Mesenchymal stem cell (in vitro differentiated cells and primary cell): Measurements from ENCODE around the gene TDP1.

ENCODE experiments used
- DNase-seq: peaks from one replicate; pipeline ENCODE4 v3.0.0-alpha.2; 2013
- H2AFZ ChIP-seq: one replicate; pipeline ENCODE4 v1.6.1; 2013; ENCODE audit warnings: low read depth, mild to moderate bottlenecking, control low read depth, inconsistent platforms, low read length, moderate library complexity
- H2AK5ac ChIP-seq: 2 replicates; pipeline ENCODE4 v1.6.1; 2013; ENCODE audit warnings: low read length, moderate library complexity, mild to moderate bottlenecking, inconsistent platforms; ENCODE audit not compliant: severe bottlenecking
- H2BK120ac ChIP-seq: one replicate; pipeline ENCODE4 v1.6.1; 2013; ENCODE audit warnings: low read depth, mild to moderate bottlenecking, inconsistent platforms, low read length, moderate library complexity
- H2BK12ac ChIP-seq, 2 experiments: one replicate each; pipeline ENCODE4 v1.6.1; 2013; ENCODE audit warnings: inconsistent platforms in 2 of 2, low read length in 2 of 2, mild to moderate bottlenecking in 2 of 2, moderate library complexity in 2 of 2, control low read depth in 1 of 2
- H2BK15ac ChIP-seq: one replicate; pipeline ENCODE4 v1.6.1; 2013; ENCODE audit warnings: mild to moderate bottlenecking, low read depth, inconsistent platforms; ENCODE audit not compliant: poor library complexity, severe bottlenecking
- H2BK5ac ChIP-seq: 2 replicates; pipeline ENCODE4 v1.6.1; 2013; ENCODE audit warnings: low read depth, mild to moderate bottlenecking, low read length, control low read depth, inconsistent platforms; ENCODE audit not compliant: poor library complexity, severe bottlenecking
- H3K14ac ChIP-seq, 2 experiments: one replicate each; pipeline ENCODE4 v1.6.1; 2013; ENCODE audit warnings: inconsistent platforms in 2 of 2, low read length in 2 of 2, control low read depth in 1 of 2, mild to moderate bottlenecking in 1 of 2, moderate library complexity in 1 of 2
- H3K18ac ChIP-seq, 2 experiments: one replicate each; pipeline ENCODE4 v1.6.1; 2013; ENCODE audit warnings: inconsistent platforms in 2 of 2, low read length in 2 of 2, control low read depth in 1 of 2, low read depth in 1 of 2, mild to moderate bottlenecking in 1 of 2
- H3K23ac ChIP-seq, 2 experiments: one replicate each; pipeline ENCODE4 v1.6.1; 2013; ENCODE audit warnings: inconsistent platforms in 2 of 2, low read length in 2 of 2, mild to moderate bottlenecking in 2 of 2, moderate library complexity in 2 of 2, control low read depth in 1 of 2
- H3K27ac ChIP-seq: 2 replicates; pipeline ENCODE4 v1.5.1; 2013; ENCODE audit warnings: mild to moderate bottlenecking, moderate library complexity, low read length, control low read depth, inconsistent platforms; ENCODE audit not compliant: poor library complexity, severe bottlenecking
- H3K27me3 ChIP-seq, 2 experiments: 2 replicates each; pipeline versions ENCODE4 v1.6.1 to v1.7.0; 2013; ENCODE audit warnings: low read length in 2 of 2, mild to moderate bottlenecking in 2 of 2, moderate library complexity in 2 of 2, control low read depth in 1 of 2, inconsistent platforms in 1 of 2; ENCODE audit not compliant: control insufficient read depth in 1 of 2, insufficient read depth in 1 of 2
- H3K36me3 ChIP-seq, 2 experiments: 2 replicates each; pipeline versions ENCODE4 v1.6.1 to v1.7.0; 2013; ENCODE audit warnings: low read length in 2 of 2, control low read depth in 1 of 2, inconsistent platforms in 1 of 2, low read depth in 1 of 2, mild to moderate bottlenecking in 1 of 2; ENCODE audit not compliant: insufficient read depth in 2 of 2, control insufficient read depth in 1 of 2
- H3K4ac ChIP-seq, 2 experiments: one replicate each; pipeline ENCODE4 v1.6.1; 2013; ENCODE audit warnings: inconsistent platforms in 2 of 2, low read length in 2 of 2, mild to moderate bottlenecking in 2 of 2, moderate library complexity in 2 of 2, control low read depth in 1 of 2, low read depth in 1 of 2
- H3K4me1 ChIP-seq: 2 replicates; pipeline ENCODE4 v1.6.1; 2013; ENCODE audit warnings: low read depth, low read length, control low read depth; ENCODE audit not compliant: control insufficient read depth, insufficient read depth
- H3K4me2 ChIP-seq: 2 replicates; pipeline ENCODE4 v1.6.1; 2013; ENCODE audit warnings: low read length, mild to moderate bottlenecking, inconsistent platforms; ENCODE audit not compliant: poor library complexity, severe bottlenecking
- H3K4me3 ChIP-seq, 2 experiments: 2 replicates each; pipeline versions ENCODE4 v1.5.1 to v1.7.0; 2013; ENCODE audit warnings: low read length in 2 of 2, mild to moderate bottlenecking in 2 of 2, control low read depth in 1 of 2, low read depth in 1 of 2; ENCODE audit not compliant: insufficient read depth in 1 of 2
- H3K79me1 ChIP-seq: replicated peaks from 2 replicates; pipeline ENCODE4 v1.6.1; 2013; ENCODE audit warnings: mild to moderate bottlenecking, control low read depth, low read length, inconsistent platforms; ENCODE audit not compliant: poor library complexity, severe bottlenecking
- H3K9ac ChIP-seq: 2 replicates; pipeline ENCODE4 v1.7.0; 2013; ENCODE audit warnings: mild to moderate bottlenecking, low read length, moderate library complexity
- H3K9me3 ChIP-seq: 2 replicates; pipeline ENCODE4 v1.7.0; 2013; ENCODE audit warnings: mild to moderate bottlenecking, low read length; ENCODE audit not compliant: control insufficient read depth
- H4K8ac ChIP-seq: one replicate; pipeline ENCODE4 v1.6.1; 2013; ENCODE audit warnings: inconsistent platforms, mild to moderate bottlenecking, low read length, moderate library complexity
- H4K91ac ChIP-seq: one replicate; pipeline ENCODE4 v1.6.1; 2013; ENCODE audit warnings: mild to moderate bottlenecking, low read length, inconsistent platforms
- WGBS: methylation state at CpG from one replicate; pipeline ENCODE4 v1.1.7; 2013; ENCODE audit warnings: mixed read lengths; 5-methylcytosine and 5-hydroxymethylcytosine counted together

Gene TDP1

GRCh38 chr14:90091393-90091792 lies 135.7 kb downstream of the TDP1 start:
- H3K4me3 ChIP-seq, result no peak overlapping the region
- DNase-seq, result no peak
- H2BK5ac ChIP-seq, result no peak overlapping the region
- H3K27ac ChIP-seq, result no peak overlapping the region
- H4K91ac ChIP-seq, result no peak overlapping the region
- no peak overlapping the region for H4K8ac ChIP-seq
- H2BK12ac ChIP-seq, result no peak overlapping the region
- H3K4me1 ChIP-seq, result no peaks in the 10 kb centered on the region
- no peak overlapping the region for H3K4me2 ChIP-seq
- 39% methylated on average over 1 of the region's 1 CpG for WGBS
- H3K9me3 ChIP-seq, result no peaks in the 10 kb centered on the region
- no peaks in the 10 kb centered on the region for H3K79me1 ChIP-seq
- no peak overlapping the region for H3K23ac ChIP-seq
- no peak overlapping the region for H3K9ac ChIP-seq
- peaks cover 0 to 3% of the 10 kb centered on the region in 2 experiments for H3K27me3 ChIP-seq
- H2AFZ ChIP-seq, result no peak overlapping the region
- H2BK15ac ChIP-seq, result no peak overlapping the region
- H3K4ac ChIP-seq, result no peak overlapping the region
- no peaks in the 10 kb centered on the region for H3K36me3 ChIP-seq
- no peak overlapping the region for H2BK120ac ChIP-seq
- no peak overlapping the region for H3K18ac ChIP-seq
- H2AK5ac ChIP-seq, result no peak overlapping the region
- H3K14ac ChIP-seq, result no peak overlapping the region

- no peak overlapping the region for H3K4me2 ChIP-seq
- H3K27me3 ChIP-seq, result peaks cover 0 to 11% of the 10 kb centered on the region in 2 experiments
- no peaks in the 10 kb centered on the region for H3K4me1 ChIP-seq
- no peaks in the 10 kb centered on the region for H3K79me1 ChIP-seq
- no peak overlapping the region for H2AFZ ChIP-seq
- H3K27ac ChIP-seq, result no peak overlapping the region
- no peak overlapping the region for H3K9ac ChIP-seq
- no peaks in the 10 kb centered on the region for H3K9me3 ChIP-seq
- H3K4ac ChIP-seq, result no peak overlapping the region
- no peak overlapping the region for H2BK120ac ChIP-seq
- peak; percentile 6 for DNase-seq
- no peak overlapping the region for H3K18ac ChIP-seq
- no peaks in the 10 kb centered on the region for H3K36me3 ChIP-seq
- H3K14ac ChIP-seq, result no peak overlapping the region
- no peak overlapping the region for H4K8ac ChIP-seq
- no peak overlapping the region for H3K23ac ChIP-seq
- 36% methylated on average over 1 of the region's 2 CpGs for WGBS
- H2BK15ac ChIP-seq, result no peak overlapping the region
- no peak overlapping the region for H2AK5ac ChIP-seq
- H2BK5ac ChIP-seq, result no peak overlapping the region
- H2BK12ac ChIP-seq, result no peak overlapping the region
- no peak overlapping the region for H4K91ac ChIP-seq
- no peak overlapping the region for H3K4me3 ChIP-seq
These were observed 138.3 kb downstream of the TDP1 start for GRCh38 chr14:90093942-90094595.
